Epidermal melanocyte (primary cell): Measurements from ENCODE around the gene ADGRB3.
A peak's percentile ranks its signal among the peaks of the same experiment; 100 is the strongest.
"Not testable (repeated sequence)": the region's sequence is repeated elsewhere in the genome, so short reads cannot be mapped to it uniquely, and the experiment has no call there.

Experiments used
- DNase-seq: peaks from one replicate; pipeline ENCODE4 v3.0.0; 2011; ENCODE audit warnings: low spot score; ENCODE audit not compliant: insufficient read length

ADGRB3 gene

DNA sequence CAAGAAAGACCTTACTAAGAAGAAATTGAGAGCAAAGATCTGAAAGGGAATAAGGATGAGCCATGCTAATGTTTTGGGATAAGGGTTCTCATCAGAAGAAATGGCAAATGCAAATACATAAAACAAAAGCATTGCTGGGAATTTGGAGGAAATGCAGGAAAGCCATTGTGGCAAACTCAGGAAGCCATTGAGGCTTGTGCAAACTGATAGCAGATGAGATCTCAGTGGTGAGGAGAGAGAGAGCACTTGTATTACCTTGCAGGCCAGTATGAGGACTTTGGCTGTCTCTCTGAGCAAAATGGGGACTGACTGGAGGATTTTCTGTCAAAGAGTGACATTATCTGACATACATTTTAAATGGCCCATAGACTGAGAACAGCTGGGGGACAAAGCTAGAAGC, 103.0 kb downstream of the ADGRB3 start:
- DNase-seq, result no peak

DNA sequence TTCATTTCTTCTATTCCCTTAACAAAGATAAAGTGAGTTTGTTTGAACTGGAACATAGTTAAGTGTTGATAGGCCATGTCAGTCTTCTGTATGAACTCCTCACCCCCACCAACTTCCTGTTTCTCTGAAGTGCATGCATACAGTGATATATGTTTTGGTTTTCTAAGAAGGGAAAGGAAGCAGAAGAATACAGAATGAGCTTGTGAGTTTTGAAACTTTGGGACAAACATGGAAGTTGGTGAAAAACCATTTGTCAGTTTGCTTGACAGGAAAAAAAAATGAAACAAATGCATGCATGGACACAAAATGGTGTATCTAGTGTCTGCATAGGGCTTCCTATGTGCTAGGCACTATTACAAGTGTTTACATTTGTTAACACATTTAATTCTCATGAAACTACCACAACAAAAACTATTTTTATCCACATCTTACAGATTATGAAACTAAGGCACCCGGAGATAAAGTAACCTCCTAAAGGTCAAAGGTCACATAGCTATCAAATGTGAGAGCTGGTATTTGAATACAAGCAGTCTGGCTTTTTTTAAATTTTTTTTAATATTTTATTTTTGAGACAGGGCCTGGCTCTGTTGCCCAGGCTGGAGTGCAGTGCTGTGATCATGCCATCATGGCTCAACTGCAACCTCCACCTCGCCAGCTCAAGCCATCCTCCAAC, 105.9 kb downstream of the ADGRB3 start:
- DNase-seq, result no peak

DNA sequence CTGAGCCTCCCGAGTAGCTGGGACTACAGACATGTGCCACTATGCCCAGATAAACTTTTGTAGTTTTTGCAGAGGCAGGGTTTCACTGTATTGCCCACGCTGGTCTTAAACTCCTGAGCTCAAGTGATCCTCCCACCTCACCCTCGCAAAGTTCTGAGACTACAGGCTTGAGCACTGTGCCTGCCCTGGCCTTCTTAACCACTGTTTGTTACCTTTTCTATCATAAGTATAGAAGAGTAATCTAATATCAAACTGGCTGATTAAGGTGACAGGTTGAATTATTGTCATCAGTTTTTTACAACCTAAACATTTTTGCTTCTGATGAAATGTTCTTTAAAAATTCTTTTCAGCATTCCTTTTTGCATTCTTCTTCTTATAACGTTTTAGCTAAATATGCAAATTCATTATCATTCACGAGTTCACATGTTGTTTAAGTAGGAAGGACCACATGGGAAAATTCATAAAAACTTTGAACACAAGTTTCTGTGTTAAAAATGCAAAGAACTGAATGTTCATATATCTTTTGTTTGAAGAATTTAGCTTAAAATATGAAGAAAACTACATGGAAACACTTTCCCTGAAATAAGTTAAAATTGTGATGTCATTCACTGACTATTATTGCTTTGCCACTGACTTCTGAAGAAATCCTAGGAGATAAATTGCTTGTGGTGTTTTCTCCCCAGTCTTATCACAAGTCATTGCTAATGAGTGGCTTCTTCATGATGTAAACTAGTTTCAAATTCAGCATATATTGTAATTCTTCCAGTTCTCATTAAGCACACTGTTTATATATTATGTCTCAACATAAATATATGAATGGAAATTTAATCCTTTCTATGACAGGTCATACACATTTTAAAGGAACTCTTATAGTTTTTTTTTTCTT, 106.7 kb downstream of the ADGRB3 start:
- no peak for DNase-seq

DNA sequence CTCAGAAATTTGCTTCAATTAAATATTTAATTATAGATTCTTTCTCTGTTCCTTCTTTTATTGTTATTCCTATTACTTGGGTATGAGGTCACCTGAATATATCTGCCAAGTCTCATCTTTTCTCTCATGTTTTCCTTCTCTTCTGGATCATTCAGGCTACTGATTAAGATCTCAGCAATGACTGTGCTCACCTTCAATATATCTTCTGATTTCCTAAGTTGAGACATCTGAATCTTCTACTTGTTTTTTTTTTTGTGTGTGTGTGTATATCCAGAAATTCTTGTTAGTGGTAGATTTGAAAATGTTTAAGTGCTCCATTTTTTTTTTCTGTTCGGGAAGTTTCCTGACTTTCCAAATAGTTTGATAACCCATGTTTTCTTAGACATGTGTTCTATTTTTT, 108.0 kb downstream of the ADGRB3 start:
- no peak for DNase-seq

DNA sequence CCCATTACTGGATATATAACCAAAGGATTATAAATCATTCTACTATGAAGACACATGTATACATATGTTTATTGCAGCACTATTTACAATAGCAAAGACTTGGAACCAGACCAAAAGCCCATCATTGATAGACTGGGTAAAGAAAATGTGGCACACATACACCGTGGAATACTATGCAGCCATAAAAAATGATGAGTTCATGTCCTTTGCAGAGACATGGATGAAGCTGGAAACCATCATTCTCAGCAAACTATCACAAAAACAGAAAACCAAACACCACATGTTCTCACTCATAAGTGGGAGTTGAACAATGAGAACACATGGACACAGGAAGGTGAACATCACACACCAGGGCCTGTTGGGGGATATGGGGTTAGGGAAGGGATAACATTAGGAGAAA, 109.3 kb downstream of the ADGRB3 start:
- not testable (repeated sequence) for DNase-seq

DNA sequence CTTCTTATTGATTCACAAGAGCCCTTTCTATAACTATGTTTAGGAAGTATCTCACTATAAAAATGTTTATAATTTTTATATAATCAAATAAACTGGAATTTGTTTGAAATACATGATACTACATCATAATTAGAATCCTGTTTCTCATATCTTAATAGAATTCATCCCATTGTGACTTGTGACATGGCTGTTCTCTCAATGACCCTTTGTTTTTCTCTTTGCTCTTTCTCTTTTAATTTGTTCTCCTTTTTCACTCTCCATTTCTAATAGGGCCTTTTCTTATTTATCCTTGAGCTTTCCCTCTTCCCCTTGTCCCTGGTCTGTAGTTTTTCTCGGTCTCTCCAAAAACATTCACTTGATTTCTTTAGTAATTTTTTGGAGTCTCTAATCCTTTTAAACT, 111.3 kb downstream of the ADGRB3 start:
- DNase-seq, result no peak

DNA sequence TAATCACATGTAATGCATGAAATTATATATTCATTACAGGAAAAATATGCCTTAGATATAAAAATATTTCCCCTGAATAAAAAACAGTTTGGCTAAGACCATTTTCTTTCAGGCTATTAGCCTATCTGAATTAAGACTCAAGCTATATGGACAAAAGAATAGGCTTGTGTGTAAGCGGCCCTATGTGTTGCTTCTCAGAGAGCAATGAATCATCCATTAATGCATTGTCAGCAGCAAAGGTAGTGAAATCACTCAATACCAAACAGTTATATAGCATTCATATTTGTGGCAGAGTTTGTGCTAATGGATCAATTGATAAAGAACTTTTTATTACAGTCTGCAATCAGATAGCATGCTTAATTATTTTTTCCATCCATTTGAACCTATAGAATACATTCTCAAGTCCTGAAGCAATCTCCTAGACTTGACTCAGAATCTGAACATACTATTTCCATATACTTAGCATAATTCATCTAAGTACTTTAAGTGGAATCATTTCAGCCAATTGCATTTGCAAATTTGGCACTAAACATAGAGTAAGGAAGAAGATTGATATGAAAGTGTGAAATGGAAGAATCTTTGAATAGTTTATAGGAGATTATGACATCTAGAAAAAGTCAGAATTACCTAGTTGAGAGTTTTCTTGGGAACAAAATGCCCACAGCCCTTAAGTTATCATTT, 112.2 kb downstream of the ADGRB3 start:
- no peak for DNase-seq

DNA sequence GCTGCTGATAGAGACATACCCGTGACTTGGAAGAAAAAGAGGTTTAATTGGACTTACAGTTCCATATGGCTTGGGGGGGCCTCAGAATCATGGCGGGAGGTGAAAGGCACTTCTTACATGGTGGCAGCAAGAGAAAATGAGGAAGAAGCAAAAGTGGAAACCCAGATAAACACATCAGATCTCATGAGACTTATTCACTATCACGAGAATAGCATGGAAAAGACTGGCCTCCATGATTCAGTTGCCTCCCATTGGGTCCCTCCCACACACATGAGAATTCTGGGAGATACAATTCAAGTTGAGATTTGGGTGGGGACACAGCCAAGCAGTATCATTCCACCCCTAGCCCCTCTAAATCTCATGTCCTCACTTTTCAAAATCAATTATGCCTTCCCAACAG, 112.8 kb downstream of the ADGRB3 start:
- not testable (repeated sequence) for DNase-seq

DNA sequence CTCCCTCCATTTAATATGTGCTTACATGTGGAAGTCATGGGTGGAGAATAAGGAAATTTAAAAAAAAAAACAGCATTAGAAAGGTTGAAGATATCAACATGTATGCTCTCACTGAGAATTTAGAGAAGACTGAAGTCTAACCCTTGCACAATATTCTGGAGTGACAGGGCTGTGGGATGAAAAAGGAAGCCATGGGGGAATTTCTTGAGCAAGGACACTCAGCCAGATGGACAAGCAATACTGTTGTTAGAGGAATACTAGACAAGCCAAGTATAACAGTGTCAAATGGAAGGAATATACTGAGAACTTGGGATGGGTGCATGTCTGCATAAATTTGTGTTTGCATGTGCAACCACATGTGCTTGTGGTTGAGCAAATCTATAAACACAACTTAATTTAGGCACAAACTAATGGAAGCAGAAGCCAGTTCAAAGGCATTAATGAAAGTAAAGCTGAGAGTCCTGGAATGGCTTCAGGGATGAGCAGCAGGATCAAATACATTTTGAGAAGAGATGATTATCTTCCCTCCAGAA, 119.7 kb downstream of the ADGRB3 start:
- no peak for DNase-seq

DNA sequence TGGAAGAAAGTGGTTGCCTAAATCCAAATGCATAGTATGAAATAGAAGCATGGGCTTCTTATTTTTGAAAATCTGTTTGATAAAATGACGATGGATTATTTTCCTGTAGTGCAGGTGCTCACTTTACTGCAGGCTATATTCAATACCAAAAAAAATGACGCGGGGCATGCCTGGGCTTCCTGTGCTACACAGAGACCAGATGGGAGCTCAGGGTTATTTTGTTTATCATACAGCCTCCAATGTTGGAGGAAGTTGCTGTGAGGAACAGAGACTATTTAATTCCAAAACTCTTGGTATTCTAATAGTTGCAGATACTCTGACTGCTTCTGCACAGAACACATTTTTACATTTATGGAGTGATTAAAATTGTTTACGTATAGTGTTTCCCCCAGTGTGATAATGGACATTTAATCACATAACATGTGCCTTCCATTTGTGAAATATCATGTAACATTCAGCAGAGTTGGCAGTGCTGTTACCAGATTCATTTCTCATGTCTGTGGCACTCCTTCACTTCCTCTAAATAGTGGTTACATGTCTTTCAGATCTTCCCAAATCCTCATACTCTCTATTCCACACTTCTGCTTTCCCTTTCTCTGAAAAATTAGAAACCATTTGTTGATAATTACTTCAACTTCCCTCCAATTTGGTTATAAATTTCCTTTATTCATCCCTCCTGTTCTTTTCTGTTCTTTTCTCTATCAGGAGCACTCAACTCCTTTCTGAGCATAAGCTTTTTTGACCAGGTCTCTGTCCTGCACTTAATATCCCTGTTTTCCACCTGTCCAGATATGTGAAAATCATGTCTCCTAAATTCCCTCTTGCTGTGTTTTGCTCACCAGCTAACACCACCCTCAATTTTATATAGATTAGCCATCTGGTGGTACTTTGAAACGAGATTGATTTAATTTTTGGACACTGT, 121.6 kb downstream of the ADGRB3 start:
- no peak for DNase-seq

DNA sequence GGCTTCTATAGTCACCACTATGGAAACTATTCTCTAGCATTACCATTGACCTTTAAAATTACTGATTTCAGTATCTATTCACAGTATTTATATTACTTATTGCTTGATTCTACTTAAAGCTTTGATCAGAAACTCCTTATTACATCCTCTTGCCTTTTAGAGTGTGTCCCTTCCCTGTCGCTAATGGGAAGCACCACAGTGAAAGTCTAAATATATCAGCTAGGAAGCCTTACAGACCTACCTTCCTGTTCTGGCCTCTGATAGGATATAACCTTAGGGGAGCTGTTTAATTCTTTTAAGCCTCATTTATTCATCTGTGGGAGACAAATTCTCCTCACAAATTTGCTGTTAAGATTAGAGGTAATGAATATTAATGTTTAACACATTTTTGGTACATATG, 122.7 kb downstream of the ADGRB3 start:
- DNase-seq, result no peak

DNA sequence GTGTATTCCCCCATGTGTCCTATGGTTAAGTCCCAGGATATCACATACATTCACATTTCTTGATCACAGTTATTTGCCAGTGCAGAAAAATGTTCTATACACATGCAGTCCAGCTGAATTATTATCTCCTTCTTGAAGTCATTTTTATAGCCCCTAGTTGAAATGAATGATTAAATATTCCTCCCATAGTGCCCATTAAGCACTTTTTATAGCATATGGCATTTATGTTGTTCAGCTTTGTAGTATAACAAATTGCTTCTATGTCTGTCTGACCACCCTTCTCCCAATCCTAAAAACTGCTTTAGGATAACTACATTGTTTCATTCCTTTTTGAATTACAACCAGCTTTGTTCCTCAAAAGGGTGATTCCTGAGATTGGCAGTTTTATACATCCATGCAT, 123.5 kb downstream of the ADGRB3 start:
- DNase-seq, result no peak

DNA sequence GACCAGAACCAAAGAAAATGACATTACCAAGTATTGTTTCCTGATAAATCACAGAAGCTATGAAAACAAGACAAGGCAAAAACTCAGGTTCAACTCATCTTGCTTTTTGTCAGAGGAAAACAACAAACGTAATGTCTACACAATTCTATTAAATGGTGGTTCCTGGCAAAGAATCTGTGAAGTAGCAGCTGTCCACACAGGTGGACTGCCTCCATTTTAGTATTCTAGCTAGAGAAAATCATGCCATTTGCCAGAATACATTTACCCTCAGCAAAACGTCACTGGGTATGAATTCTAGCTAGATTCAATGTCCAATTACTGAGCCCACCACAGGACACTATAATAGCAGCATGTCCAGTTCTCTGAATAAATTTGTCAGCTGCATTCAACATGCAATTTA, 125.4 kb downstream of the ADGRB3 start:
- DNase-seq, result no peak

DNA sequence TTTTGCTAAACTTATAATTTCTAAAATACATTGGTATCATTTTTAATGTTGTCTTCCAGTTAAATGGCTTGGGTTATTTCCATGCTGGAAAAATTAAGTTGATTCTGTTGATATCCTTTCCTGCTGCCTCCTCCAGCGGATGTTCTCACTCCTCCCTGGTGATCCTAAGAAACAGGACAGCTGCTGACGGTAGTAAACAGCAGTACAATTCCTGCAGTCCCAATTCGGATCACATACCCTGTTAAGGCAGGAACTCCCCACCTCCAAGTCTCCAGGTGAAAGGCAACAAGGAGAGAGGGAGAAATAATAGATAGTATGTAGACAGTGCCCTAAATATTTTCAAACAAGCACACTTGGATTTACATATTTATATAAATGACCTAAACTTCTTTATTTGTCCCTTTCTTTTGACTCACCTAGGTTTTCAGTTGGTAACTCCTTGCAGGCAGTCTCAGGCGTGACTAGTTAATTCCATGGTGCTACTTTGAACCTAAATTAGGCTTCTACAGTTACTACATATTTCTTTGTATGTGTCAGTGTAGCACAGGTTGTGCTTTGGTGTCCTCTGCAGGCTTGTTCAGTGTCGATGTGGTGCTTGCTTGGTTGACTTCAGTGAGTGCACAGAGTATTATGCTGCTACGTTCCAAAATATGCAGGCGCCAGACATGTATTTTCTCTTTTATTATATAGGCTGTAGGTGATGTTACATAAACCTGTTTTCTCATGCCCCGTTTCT, 126.0 kb downstream of the ADGRB3 start:
- DNase-seq, result no peak

DNA sequence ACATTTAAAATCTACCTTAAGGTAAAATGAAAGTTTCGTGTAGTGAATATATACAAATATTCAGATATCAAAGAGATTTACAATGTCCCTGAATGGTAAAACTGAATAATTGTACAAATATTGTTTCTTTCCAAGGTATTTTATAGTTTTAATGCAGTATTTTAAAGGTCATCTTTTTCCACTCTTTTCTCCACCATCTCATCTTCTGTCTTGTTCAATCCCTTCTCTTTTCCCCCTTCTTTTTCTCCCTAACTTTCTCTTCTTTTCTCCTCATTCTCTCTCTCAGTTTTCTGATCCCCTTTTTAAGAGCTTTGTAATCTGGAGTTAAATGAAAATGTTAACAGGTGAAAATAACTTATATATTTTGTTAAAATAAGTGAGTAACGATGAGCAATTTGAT, 126.9 kb downstream of the ADGRB3 start:
- no peak for DNase-seq

DNA sequence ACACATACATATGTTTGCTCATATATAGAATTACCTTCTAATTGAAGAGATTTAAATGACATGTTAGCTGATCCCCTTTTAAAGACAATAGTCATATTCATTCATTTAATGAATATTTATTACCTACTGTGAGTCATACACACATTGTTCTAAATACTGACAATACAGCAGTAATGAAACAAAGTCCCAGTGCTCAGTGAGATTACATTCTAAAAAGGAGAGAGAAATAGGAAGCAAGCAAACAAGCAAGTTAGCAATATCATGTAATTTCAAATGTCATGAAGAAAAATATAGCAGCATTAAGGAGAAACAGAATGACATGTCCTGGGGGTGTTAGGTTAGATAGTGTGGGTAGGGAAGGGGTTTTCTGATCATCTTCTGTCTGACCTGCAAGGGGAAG, 136.3 kb downstream of the ADGRB3 start:
- no peak for DNase-seq

DNA sequence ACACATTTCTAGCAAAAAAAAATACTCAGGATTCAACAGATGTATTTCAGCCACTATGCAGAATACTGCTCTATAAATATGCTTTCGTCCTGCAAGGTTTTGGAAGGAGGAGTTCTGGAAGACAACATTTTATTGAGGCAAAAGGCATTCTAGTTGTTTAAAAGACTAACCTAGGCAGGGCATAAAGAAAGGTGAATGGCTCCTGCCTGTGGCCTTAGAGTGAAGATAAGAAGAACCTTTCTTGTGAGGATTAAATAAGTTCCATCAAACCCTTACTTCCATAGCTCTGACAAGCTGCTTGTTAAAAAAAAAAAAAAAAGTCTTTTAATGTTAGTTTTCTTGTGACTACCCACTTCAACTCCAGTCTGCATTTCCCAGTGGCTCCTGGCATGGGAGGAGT, 139.8 kb downstream of the ADGRB3 start:
- DNase-seq, result no peak

DNA sequence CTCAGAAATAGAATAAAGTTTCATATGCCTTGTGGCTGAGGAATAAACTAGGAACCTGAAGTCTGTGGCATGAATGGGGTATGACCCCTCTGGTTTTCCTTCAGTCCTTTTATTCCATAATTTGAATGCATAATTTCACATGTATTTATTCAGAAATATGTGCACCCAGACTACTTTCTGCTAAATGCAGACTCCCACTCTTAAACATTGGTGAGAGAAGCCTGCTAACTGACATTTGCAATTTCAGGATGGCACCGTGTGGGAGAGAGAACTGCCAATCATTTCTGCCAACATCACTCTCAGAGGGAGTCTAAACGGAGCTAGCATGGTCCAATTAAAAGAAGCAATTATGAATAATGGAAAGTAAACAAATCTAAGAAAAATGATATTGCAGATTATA, 141.3 kb downstream of the ADGRB3 start:
- no peak for DNase-seq

DNA sequence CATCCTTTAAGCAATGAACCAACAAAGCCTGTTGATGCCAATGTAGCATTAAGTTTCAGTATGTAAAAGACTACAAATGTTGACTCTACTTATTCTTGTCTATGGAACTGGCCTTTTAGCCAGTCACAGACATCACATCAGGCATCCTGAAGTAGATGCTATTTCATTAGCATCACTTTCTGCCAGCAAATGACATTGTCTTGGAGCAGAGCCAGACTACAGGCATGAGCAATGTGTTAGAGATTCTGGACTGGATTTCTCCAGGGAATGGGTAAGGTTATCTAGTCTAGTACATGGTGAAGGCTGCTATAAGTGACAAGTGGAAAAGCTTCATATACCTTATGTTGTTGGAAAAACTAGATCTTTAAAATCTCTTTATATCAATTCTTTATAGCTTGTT, 142.9 kb downstream of the ADGRB3 start:
- DNase-seq, result no peak

DNA sequence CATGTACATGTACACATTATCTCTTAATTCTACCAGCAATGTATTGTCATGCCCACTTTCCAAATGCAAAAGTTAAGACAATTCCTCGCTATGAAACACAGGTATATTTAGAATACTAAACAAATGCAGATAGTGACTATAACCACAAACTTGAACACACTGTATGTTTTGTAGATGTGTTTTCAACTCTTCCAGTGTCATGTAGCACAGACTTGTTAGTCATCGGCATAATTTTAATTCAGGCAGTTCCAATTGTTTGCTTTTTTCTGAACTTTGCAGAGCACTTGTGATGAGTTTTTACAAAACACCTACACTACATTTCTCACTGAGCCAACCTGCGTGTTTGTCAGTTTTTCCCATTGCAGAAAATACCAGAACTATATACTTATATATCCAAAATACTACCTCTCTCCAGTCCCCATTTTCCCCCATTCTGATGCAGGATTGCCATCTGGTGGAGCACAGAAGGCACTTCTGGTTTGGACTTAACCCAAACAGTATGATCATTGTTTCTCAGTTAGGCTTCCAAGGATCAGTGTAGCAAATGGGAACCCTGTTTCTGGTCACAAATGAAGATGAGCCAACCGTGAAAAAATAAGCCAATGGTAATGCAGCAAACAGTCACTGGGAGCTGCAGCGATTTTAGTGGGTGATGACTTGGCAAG, 143.4 kb downstream of the ADGRB3 start:
- DNase-seq, result peak; percentile 61
